Peyer's patch (tissue), 4 donors: ENCODE results near the gene ZBTB16. TPM values are rescaled to one million over a fixed set of nuclear protein-coding genes. Genes with fewer than 3 reads are reported as not detected.
A peak's percentile ranks its signal among the peaks of the same experiment; 100 is the strongest.

Experiments used
- DNase-seq, 3 donors: peaks; one replicate each; pipeline ENCODE4 v3.0.0-alpha.2; 2017 to 2019
- H3K27ac ChIP-seq, 4 donors: fragments of 200-600 bp; sonication (generic); one replicate each; pipeline ENCODE4 v1.5.1; 2016 to 2019
- H3K27me3 ChIP-seq, 2 donors: fragments of 200-600 bp; sonication (generic); one replicate each; pipeline ENCODE4 v1.5.1; 2019
- H3K36me3 ChIP-seq, 3 donors: fragments of 200-600 bp; sonication (generic); one replicate each; pipeline ENCODE4 v1.5.1; 2016 to 2019
- H3K4me1 ChIP-seq, 4 donors: fragments of 200-600 bp; sonication (generic); one replicate each; pipeline ENCODE4 v1.5.1; 2016 to 2019
- H3K4me3 ChIP-seq, 4 donors: fragments of 200-600 bp; sonication (generic); 1 replicate in 3 of 4; 2 replicates in 1 of 4; pipeline ENCODE4 v1.5.1; 2016 to 2019; ENCODE audit warnings: mild to moderate bottlenecking in 1 of 4
- H3K9me3 ChIP-seq, 4 donors: fragments of 200-600 bp; sonication (generic); one replicate each; pipeline ENCODE4 v1.5.1; 2016 to 2019; ENCODE audit warnings: mild to moderate bottlenecking in 1 of 4
- CTCF ChIP-seq, 6 experiments: fragments of 450-650 bp in 4 of 6; fragments of 200-600 bp in 2 of 6; sonication (generic) in 1 of 6; IDR thresholded peaks; one replicate each; pipeline ENCODE4 v1.5.1; 2017 to 2019; ENCODE audit warnings: antibody characterized with exemption in 6 of 6, mild to moderate bottlenecking in 3 of 6, moderate library complexity in 1 of 6
- POLR2A ChIP-seq, 2 donors: fragments of 450-650 bp; IDR thresholded peaks; one replicate each; pipeline ENCODE4 v1.5.1; 2017; ENCODE audit warnings: antibody characterized with exemption in 2 of 2, mild to moderate bottlenecking in 2 of 2, moderate library complexity in 2 of 2
- total RNA-seq, 4 donors: library from RNA; depleted of rRNA; stranded (reverse); fragments of >200 nt; gene quantifications; one replicate each; pipeline ENCODE4 v1.1.0, GENCODE V29; 2016

The ZBTB16 gene
- total RNA-seq, 4 donors from 2014 or later, result 84.8 to 257 (median 155) TPM

- Histone ChIP-seq H3K27me3 (no peaks in the 10 kb centered on the region), H3K27ac (peak overlapping the region; percentile 11 to 97 (median 67)), H3K36me3 (no peaks in the 10 kb centered on the region), H3K4me3 (no peak overlapping the region), H3K4me1 (peaks cover 30 to 95% (median 64%) of the 10 kb centered on the region in 4 donors), H3K9me3 (no peaks in the 10 kb centered on the region)
- TF ChIP-seq CTCF (IDR thresholded peaks at IDR 0.05) (no peak), POLR2A (IDR thresholded peaks at IDR 0.05) (no peak)
- no peak for DNase-seq
Measured at GRCh38 chr11:114169821-114170220, 110.3 kb downstream of the ZBTB16 start.

GRCh38 chr11:114170226-114170625, 110.7 kb downstream of the ZBTB16 start:
- Histone ChIP-seq H3K27me3 (no peaks in the 10 kb centered on the region), H3K36me3 (no peaks in the 10 kb centered on the region), H3K27ac (peak overlapping the region; percentile 40 to 97 (median 76)), H3K4me3 (no peak overlapping the region), H3K4me1 (peaks cover 30 to 95% (median 62%) of the 10 kb centered on the region in 4 donors), H3K9me3 (no peaks in the 10 kb centered on the region)
- TF ChIP-seq CTCF (IDR thresholded peaks at IDR 0.05) (no peak), POLR2A (IDR thresholded peaks at IDR 0.05) (no peak)
- DNase-seq, result no peak

- no peak overlapping the region for H3K4me3 ChIP-seq
- no peaks in the 10 kb centered on the region for H3K9me3 ChIP-seq
- TF ChIP-seq CTCF (IDR thresholded peaks at IDR 0.05), result peak in 1 of 6 experiments; percentile 15
- peak in 1 of 2 donors; percentile 20 for TF ChIP-seq POLR2A (IDR thresholded peaks at IDR 0.05)
- peak in 2 of 3 donors; percentile 91 to 93 for DNase-seq
- H3K36me3 ChIP-seq, result no peaks in the 10 kb centered on the region
- peaks cover 26 to 94% (median 58%) of the 10 kb centered on the region in 4 donors for H3K4me1 ChIP-seq
- peak overlapping the region; percentile 59 to 97 (median 80) for H3K27ac ChIP-seq
- no peaks in the 10 kb centered on the region for H3K27me3 ChIP-seq
Measured at GRCh38 chr11:114171257-114172054, 111.9 kb downstream of the ZBTB16 start.

GRCh38 chr11:114172055-114172861, 112.7 kb downstream of the ZBTB16 start:
- Histone ChIP-seq H3K36me3 (no peaks in the 10 kb centered on the region), H3K27ac (peak overlapping the region; percentile 59 to 97 (median 80)), H3K27me3 (no peaks in the 10 kb centered on the region), H3K4me1 (peaks cover 29 to 98% (median 55%) of the 10 kb centered on the region in 4 donors), H3K4me3 (no peak overlapping the region), H3K9me3 (no peaks in the 10 kb centered on the region)
- no peak for DNase-seq
- TF ChIP-seq CTCF (IDR thresholded peaks at IDR 0.05), result no peak
- no peak for TF ChIP-seq POLR2A (IDR thresholded peaks at IDR 0.05)

- Histone ChIP-seq H3K4me3 (no peak overlapping the region), H3K27ac (peak overlapping the region; percentile 59 to 97 (median 80)), H3K4me1 (peaks cover 25 to 98% (median 52%) of the 10 kb centered on the region in 4 donors), H3K27me3 (no peaks in the 10 kb centered on the region), H3K36me3 (no peaks in the 10 kb centered on the region), H3K9me3 (no peaks in the 10 kb centered on the region)
- TF ChIP-seq CTCF (IDR thresholded peaks at IDR 0.05) (no peak), POLR2A (IDR thresholded peaks at IDR 0.05) (no peak)
- DNase-seq, result no peak
Measured at GRCh38 chr11:114172871-114173444, 113.4 kb downstream of the ZBTB16 start.
